Raji (cell line): Measurements from ENCODE around the gene ACACA.

Experiments
- POLR2A ChIP-seq: IDR thresholded peaks from 2 replicates; pipeline ENCODE4 v1.6.1; 2011; ENCODE audit warnings: low read depth, low read length, control low read depth; ENCODE audit not compliant: insufficient read depth

The ACACA gene

DNA sequence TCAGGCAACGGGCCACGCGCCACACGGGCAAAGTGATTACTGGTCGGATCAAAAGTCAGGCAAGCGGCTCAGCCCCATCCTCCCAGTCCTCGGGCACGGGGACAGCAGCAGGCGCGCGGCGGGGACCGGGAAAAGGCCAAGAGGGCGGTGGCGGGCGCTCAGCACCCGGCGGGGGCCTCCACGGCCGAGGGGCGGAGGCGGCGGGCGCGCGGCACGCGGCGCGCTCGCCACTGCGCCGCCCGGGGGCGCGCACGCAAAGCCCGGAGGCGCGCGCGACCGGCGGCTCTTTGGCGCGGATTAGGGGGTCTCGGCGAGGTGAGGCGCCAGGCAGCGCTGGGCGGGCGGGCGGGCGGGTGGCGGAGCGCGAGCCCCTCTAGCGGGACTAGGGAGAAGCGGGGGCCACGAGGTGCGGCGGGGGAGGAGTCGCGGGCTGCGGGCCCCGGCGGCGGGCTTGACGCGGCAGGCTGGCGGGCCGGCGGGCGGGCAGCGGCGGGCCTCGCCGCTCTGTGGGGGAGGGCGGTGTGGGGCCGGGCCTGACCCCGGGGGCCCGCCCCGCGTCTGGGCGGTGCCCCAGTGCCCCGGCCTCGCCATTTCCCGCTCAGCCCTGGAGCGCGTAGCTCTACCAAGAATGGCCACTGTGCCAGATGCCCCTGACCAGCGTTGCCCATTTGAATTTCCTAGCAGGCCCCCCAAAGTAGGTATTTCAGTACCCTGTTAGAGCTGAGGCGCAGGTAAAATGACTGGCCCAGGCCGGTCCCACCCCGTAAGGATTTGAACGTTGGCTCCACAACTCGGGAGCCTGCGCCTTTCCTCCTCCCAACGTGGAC, at the start of gene ACACA, which contains the start of gene TADA2A:
TSS of gene ACACA (minus strand) at position 202 of the 827 bp plus-strand sequence. CDS start 537 bp downstream, outside the sequence.
TSS of gene TADA2A (plus strand) at position 252 of the 827 bp plus-strand sequence. CDS start 4,480 bp downstream, outside the sequence.
- peak; percentile 89 for TF ChIP-seq POLR2A

DNA sequence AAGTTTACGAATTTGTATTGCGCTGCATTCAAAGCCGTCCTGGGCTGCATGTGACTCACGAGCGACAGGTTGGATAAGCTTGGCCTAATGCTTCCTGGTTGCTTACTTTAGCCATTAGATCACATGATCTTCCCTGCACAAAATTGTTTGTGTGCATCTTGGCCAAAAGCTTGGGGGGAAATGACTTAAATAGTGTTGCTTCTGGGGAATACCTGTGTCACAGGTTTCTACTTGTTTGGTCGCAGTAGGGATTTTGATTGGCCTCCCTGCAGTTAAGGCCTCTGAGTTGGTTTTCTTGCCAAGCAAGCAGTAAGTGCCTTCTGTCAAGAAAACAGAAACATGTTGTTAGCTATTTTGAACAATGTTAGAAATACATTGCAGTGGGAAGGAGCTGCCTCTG, 43.5 kb upstream of the ACACA start:
- no peak for TF ChIP-seq POLR2A

DNA sequence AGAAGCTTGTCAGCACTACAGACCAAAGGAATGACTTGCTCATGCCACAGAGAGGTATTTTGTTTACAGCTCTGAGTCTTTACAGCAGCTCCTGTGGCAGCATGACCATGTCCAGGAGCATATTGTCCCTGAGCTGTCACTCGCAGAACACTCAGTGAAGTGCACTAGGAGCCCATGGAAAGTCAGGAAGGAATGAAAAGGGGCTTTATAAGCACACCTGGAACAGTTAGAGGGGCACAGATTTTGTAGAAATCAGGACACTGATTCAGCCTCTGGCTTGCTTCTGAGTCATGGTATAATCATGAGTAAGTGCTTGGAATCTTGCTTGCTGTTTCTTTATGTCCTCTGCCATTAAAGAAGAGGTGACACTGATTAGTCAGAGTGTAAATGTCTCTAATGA, 41.0 kb upstream of the ACACA start:
- no peak for TF ChIP-seq POLR2A

DNA sequence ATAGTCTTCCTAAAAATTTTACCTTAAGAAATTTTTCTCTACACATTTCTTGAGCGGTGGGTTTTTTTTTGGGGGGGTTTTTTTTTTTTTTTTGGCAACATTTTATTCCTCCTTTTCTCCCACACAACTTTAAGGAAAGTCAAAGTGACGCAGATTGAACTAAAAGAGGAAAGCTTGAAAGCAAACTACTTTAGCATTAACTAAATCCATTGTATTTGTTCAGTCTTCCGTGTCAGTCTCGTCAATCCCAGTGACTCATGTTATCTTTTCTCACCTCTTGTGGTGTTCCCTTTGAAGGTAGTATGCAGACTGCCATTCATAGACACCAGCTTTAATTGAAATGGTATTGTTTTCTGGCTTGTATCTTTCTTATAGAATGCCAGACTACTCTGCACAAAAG, 39.4 kb upstream of the ACACA start:
- TF ChIP-seq POLR2A: no peak

GRCh38 chr17:37440424-37440823, 33.8 kb upstream of the ACACA start:
- TF ChIP-seq POLR2A: no peak

DNA sequence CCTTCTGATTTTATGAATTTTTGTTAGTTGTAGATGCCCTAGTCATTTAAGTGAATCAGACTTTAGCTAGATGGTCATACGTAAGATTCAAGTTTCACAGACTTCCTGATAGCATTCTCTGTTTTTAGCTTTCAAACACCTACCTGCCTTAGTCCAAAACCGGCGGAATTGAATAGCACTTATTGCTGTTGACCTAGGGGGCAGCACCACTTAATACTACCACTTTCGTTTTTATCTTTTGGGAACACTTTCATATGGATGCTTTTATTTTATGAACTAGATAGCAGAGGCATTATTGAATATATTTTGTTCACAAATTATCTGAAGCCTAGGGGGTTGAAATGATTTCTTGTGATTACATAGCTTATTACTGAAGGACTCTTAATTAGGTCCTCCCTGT, 31.5 kb upstream of the ACACA start:
- no peak for TF ChIP-seq POLR2A

- no peak for TF ChIP-seq POLR2A
Measured at GRCh38 chr17:37432671-37433070, 26.0 kb upstream of the ACACA start.

GRCh38 chr17:37430051-37430627, 23.5 kb upstream of the ACACA start:
- TF ChIP-seq POLR2A: no peak

- TF ChIP-seq POLR2A: no peak
Measured at GRCh38 chr17:37429453-37429852, 22.8 kb upstream of the ACACA start.

GRCh38 chr17:37429039-37429438, 22.4 kb upstream of the ACACA start:
- no peak for TF ChIP-seq POLR2A

GRCh38 chr17:37425268-37425667, 18.6 kb upstream of the ACACA start:
- no peak for TF ChIP-seq POLR2A

DNA sequence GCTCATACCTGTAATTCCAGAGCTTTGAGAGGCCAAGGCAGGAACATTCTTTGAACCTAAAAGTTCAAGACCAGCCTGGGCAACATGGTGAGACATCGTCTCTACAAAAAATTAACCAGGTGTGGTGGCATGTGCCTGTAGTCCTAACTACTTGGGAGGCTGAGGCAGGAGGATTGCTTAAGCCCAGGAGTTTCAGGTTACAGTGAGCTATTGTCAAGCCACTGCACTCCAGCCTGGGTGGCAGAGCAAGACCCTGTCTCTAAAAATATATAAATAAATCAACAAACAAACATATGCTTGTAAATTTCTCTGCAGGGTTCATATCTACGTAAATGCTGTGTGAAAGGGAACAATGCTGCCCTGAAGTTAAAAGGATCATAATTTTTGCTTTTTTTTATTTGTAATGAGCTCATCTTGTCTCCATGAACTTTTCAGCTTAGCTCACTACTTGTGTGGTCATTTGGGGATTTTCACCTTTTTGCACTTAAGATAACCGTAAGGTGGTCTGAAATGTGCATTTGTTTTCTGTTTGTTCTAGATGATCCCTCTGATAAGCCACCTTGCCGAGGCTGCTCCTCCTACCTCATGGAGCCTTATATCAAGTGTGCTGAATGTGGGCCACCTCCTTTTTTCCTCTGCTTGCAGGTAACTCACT, 16.5 kb upstream of the ACACA start:
- TF ChIP-seq POLR2A: no peak

DNA sequence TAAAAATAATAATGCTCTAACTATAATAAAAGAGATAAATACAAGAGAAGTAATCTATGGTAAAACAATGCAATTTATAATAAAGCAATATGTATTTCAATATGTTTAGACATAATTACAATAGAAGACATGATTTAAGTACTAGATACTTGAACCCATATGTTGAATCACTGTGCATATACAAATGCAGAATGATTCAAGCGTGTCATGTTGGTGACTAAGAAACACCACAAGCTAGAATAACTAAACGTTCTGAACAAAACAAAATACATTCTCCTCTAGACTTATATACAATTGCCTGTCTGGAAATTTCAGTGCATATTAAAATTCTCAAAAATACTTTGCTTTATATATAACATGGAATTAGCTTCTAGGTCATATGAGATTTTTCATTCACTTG, 11.2 kb upstream of the ACACA start:
- no peak for TF ChIP-seq POLR2A

- TF ChIP-seq POLR2A: no peak
Measured at GRCh38 chr17:37413875-37414519, 7.4 kb upstream of the ACACA start.

- TF ChIP-seq POLR2A: no peak
Measured at GRCh38 chr17:37410357-37410756, 3.7 kb upstream of the ACACA start.
